Tibial nerve (tissue), 3 donors: ENCODE data around the gene GAL3ST2.

ENCODE experiments used
- POLR2A ChIP-seq, 2 donors: fragments of 450-650 bp; IDR thresholded peaks; one replicate each; pipeline ENCODE4 v1.6.1; 2017; ENCODE audit warnings: antibody characterized with exemption in 2 of 2, mild to moderate bottlenecking in 2 of 2, moderate library complexity in 2 of 2
- TF ChIP-seq, protein P1 (sequence below), 5 experiments: fragments of 200-600 bp in 3 of 5; fragments of 450-650 bp in 2 of 5; sonication (generic) in 3 of 5; IDR thresholded peaks; one replicate each; pipeline ENCODE4 v1.5.1; 2016 to 2019; ENCODE audit warnings: antibody characterized with exemption in 5 of 5, mild to moderate bottlenecking in 3 of 5, moderate library complexity in 2 of 5

DNA sequence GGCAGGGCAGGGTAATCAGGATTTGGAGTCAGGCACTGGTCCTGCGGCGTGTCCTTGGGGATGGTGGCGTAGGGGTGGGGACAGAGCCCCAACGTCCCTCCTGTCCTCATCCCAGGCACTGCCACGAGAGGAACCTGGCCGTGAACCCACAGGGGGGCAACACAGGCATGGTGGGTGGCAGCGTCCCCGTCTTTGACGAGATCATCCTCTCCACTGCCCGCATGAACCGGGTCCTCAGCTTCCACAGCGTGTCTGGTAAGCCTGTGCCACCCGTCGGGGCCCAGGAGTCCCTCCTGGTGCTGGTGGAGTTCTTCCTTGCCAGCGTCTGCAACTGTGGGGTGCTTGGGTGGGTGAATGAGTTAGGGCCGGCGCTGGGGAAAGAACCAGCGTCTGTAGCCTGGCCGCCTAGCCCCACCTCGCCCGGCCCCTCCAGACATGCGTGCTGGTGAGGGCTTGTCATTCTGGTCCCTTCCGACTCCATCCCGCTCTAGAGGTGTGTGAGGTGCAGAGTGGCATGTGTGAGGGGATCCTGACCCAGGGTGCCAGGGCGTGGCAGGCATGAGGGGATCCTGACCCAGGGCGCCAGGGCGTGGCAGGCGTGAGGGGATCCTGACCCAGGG lies 34.2 kb upstream of the GAL3ST2 start:
- no peak for TF ChIP-seq POLR2A (IDR thresholded peaks at IDR 0.05)
- TF ChIP-seq, protein P1, sequence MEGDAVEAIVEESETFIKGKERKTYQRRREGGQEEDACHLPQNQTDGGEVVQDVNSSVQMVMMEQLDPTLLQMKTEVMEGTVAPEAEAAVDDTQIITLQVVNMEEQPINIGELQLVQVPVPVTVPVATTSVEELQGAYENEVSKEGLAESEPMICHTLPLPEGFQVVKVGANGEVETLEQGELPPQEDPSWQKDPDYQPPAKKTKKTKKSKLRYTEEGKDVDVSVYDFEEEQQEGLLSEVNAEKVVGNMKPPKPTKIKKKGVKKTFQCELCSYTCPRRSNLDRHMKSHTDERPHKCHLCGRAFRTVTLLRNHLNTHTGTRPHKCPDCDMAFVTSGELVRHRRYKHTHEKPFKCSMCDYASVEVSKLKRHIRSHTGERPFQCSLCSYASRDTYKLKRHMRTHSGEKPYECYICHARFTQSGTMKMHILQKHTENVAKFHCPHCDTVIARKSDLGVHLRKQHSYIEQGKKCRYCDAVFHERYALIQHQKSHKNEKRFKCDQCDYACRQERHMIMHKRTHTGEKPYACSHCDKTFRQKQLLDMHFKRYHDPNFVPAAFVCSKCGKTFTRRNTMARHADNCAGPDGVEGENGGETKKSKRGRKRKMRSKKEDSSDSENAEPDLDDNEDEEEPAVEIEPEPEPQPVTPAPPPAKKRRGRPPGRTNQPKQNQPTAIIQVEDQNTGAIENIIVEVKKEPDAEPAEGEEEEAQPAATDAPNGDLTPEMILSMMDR (IDR thresholded peaks at IDR 0.05), result no peak
